ENCODE results near the gene CACNG3. TPM values are rescaled to one million over a fixed set of nuclear protein-coding genes. Genes with fewer than 3 reads are reported as not detected.

Gene CACNG3
- total RNA-seq, 1 experiment from 2014 or later: not detected

- CTCF ChIA-PET: no interaction called here
- no peaks in the 10 kb centered on the region for H3F3A ChIP-seq (ENCODE audit: insufficient read depth, low read depth)
- no peak for TF ChIP-seq CTCF (conservative IDR thresholded peaks at IDR 0.05)
- TF ChIP-seq EZH2 (IDR thresholded peaks at IDR 0.05; ENCODE audit: low read depth): no peak
- intact Hi-C loops (cut with micrococcal nuclease; ENCODE audit: unreplicated experiment): no loop called here
- no peak overlapping the region for H3K27ac ChIP-seq
- peaks cover 58% of the 10 kb centered on the region for H3K27me3 ChIP-seq (ENCODE audit: insufficient read depth, low read depth)
- H2AFZ ChIP-seq: no peak overlapping the region
- no peaks in the 10 kb centered on the region for H3K4me1 ChIP-seq (replicated peaks; ENCODE audit: insufficient read depth)
- POLR2A ChIA-PET (ENCODE audit: unreplicated experiment): interaction anchor here (0.8 kb wide), 1 partner anchor 184 kb away, joined by 8 read pairs; no protein-coding TSS in a partner anchor
- H3K4me3 ChIP-seq: no peak overlapping the region
- no peaks in the 10 kb centered on the region for H3K36me3 ChIP-seq (ENCODE audit: low read depth)
- H3K9me2 ChIP-seq (ENCODE audit: insufficient read depth): no peaks in the 10 kb centered on the region
- no peaks in the 10 kb centered on the region; the same call in 1 of the 2 replicates for H4K20me1 ChIP-seq (ENCODE audit: insufficient read depth)
- BruUV-seq (replicated peaks): no TSS peak
- no peak for DNase-seq
- no peak overlapping the region for H3K4me2 ChIP-seq
- H3K9me3 ChIP-seq (ENCODE audit: insufficient read depth, low read depth): no peaks in the 10 kb centered on the region
- no peaks in the 10 kb centered on the region for H3K79me2 ChIP-seq (ENCODE audit: low read depth)
These were observed 66.0 kb downstream of the CACNG3 start for GRCh38 chr16:24322106-24322505.

GRCh38 chr16:24324421-24324820 lies 68.3 kb downstream of the CACNG3 start:
- TF ChIP-seq EZH2 (IDR thresholded peaks at IDR 0.05; ENCODE audit: low read depth) (no peak), CTCF (conservative IDR thresholded peaks at IDR 0.05) (no peak)
- H3K4me1 ChIP-seq (replicated peaks; ENCODE audit: insufficient read depth): no peaks in the 10 kb centered on the region
- H3K4me3 ChIP-seq: no peak overlapping the region
- no peaks in the 10 kb centered on the region; the same call in 1 of the 2 replicates for H4K20me1 ChIP-seq (ENCODE audit: insufficient read depth)
- H3K36me3 ChIP-seq (ENCODE audit: low read depth): no peaks in the 10 kb centered on the region
- CTCF ChIA-PET: no interaction called here
- H3K27me3 ChIP-seq (ENCODE audit: insufficient read depth, low read depth): peaks cover 73% of the 10 kb centered on the region
- BruUV-seq (replicated peaks): no TSS peak
- no peak for DNase-seq
- H2AFZ ChIP-seq: no peak overlapping the region
- no peak overlapping the region for H3K4me2 ChIP-seq
- POLR2A ChIA-PET (ENCODE audit: unreplicated experiment): no interaction called here
- H3K9me3 ChIP-seq (ENCODE audit: insufficient read depth, low read depth): no peaks in the 10 kb centered on the region
- no peaks in the 10 kb centered on the region for H3K79me2 ChIP-seq (ENCODE audit: low read depth)
- no peaks in the 10 kb centered on the region for H3F3A ChIP-seq (ENCODE audit: insufficient read depth, low read depth)
- H3K27ac ChIP-seq: no peak overlapping the region
- no peaks in the 10 kb centered on the region for H3K9me2 ChIP-seq (ENCODE audit: insufficient read depth)
- intact Hi-C loops (cut with micrococcal nuclease; ENCODE audit: unreplicated experiment): no loop called here

GRCh38 chr16:24328835-24329452 lies 72.8 kb downstream of the CACNG3 start:
- Histone ChIP-seq H3K9me2 (ENCODE audit: insufficient read depth) (no peaks in the 10 kb centered on the region), H3K9me3 (ENCODE audit: insufficient read depth, low read depth) (no peaks in the 10 kb centered on the region), H3K4me3 (no peak overlapping the region), H4K20me1 (ENCODE audit: insufficient read depth) (no peaks in the 10 kb centered on the region; the same call in 1 of the 2 replicates), H3K27ac (no peak overlapping the region), H2AFZ (no peak overlapping the region), H3F3A (ENCODE audit: insufficient read depth, low read depth) (no peaks in the 10 kb centered on the region), H3K27me3 (ENCODE audit: insufficient read depth, low read depth) (peaks cover 43% of the 10 kb centered on the region), H3K4me1 (replicated peaks; ENCODE audit: insufficient read depth) (no peaks in the 10 kb centered on the region), H3K79me2 (ENCODE audit: low read depth) (no peaks in the 10 kb centered on the region), H3K4me2 (no peak overlapping the region), H3K36me3 (ENCODE audit: low read depth) (no peaks in the 10 kb centered on the region)
- intact Hi-C loops (cut with micrococcal nuclease; ENCODE audit: unreplicated experiment): no loop called here
- DNase-seq: no peak
- TF ChIP-seq CTCF (conservative IDR thresholded peaks at IDR 0.05) (no peak), EZH2 (IDR thresholded peaks at IDR 0.05; ENCODE audit: low read depth) (no peak)
- POLR2A ChIA-PET (ENCODE audit: unreplicated experiment): no interaction called here
- CTCF ChIA-PET: no interaction called here
- no TSS peak for BruUV-seq (replicated peaks)

Measured in PC-9 (cell line).